HEK293T (cell line): ENCODE data around the gene NKAPD1.

Experiments
- ARNT ChIP-seq: fragments of 450-650 bp; IDR thresholded peaks from 2 replicates; pipeline ENCODE4 v1.6.1; 2017; ENCODE audit warnings: mild to moderate bottlenecking
- BHLHE40 ChIP-seq: fragments of 450-650 bp; IDR thresholded peaks from 2 replicates; pipeline ENCODE4 v1.6.1; 2016; ENCODE audit warnings: mild to moderate bottlenecking, moderate library complexity, borderline replicate concordance
- CTBP1 ChIP-seq: fragments of 450-650 bp; IDR thresholded peaks from 2 replicates; pipeline ENCODE4 v1.6.1; 2016; ENCODE audit warnings: borderline replicate concordance
- ELF4 ChIP-seq: fragments of 450-650 bp; IDR thresholded peaks from 2 replicates; pipeline ENCODE4 v1.6.1; 2017; ENCODE audit warnings: antibody characterized with exemption
- FOXA1 ChIP-seq: fragments of 450-650 bp; IDR thresholded peaks from 2 replicates; pipeline ENCODE4 v1.6.1; 2016; ENCODE audit warnings: mild to moderate bottlenecking
- FOXK2 ChIP-seq: fragments of 450-650 bp; IDR thresholded peaks from 2 replicates; pipeline ENCODE4 v1.6.1; 2016; ENCODE audit warnings: mild to moderate bottlenecking
- FOXM1 ChIP-seq: fragments of 450-650 bp; IDR thresholded peaks from 2 replicates; pipeline ENCODE4 v1.6.1; 2017; ENCODE audit warnings: mild to moderate bottlenecking, borderline replicate concordance
- HDGF ChIP-seq: fragments of 450-650 bp; IDR thresholded peaks from 2 replicates; pipeline ENCODE4 v1.6.1; 2017; ENCODE audit warnings: antibody characterized with exemption, borderline replicate concordance
- NFRKB ChIP-seq: fragments of 450-650 bp; IDR thresholded peaks from 2 replicates; pipeline ENCODE4 v1.6.1; 2016; ENCODE audit warnings: mild to moderate bottlenecking, moderate library complexity
- SP1 ChIP-seq: fragments of 450-650 bp; IDR thresholded peaks from 2 replicates; pipeline ENCODE4 v1.6.1; 2017
- SUZ12 ChIP-seq: fragments of 450-650 bp; IDR thresholded peaks from 2 replicates; pipeline ENCODE4 v1.6.1; 2016; ENCODE audit warnings: mild to moderate bottlenecking
- TF ChIP-seq, protein P1 (sequence below): fragments of 450-650 bp; IDR thresholded peaks from 2 replicates; pipeline ENCODE4 v1.6.1; 2016

DNA sequence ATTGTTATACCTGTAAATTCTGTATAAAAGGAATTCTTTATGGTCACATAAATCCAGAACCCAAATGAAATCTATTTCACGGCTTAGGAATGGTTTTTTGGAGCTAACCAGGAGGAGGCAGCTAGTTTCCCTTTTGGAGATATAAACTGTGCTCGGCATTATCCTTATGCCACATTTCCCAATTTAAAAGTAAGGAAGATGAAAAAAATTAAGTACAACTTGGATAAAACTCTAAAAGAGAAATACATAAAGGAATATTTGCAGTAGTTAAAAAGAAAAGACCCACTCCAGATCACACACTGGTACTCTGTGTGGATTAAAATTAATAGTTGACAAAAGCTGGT lies 31.2 kb upstream of the NKAPD1 start:
- TF ChIP-seq, protein P1, sequence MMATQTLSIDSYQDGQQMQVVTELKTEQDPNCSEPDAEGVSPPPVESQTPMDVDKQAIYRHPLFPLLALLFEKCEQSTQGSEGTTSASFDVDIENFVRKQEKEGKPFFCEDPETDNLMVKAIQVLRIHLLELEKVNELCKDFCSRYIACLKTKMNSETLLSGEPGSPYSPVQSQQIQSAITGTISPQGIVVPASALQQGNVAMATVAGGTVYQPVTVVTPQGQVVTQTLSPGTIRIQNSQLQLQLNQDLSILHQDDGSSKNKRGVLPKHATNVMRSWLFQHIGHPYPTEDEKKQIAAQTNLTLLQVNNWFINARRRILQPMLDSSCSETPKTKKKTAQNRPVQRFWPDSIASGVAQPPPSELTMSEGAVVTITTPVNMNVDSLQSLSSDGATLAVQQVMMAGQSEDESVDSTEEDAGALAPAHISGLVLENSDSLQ = no peak
- TF ChIP-seq BHLHE40 = no peak
- no peak for TF ChIP-seq SP1
- no peak for TF ChIP-seq NFRKB
- no peak for TF ChIP-seq CTBP1
- TF ChIP-seq FOXM1 = no peak
- no peak for TF ChIP-seq HDGF
- no peak for TF ChIP-seq ARNT
- no peak for TF ChIP-seq SUZ12
- TF ChIP-seq FOXA1 = no peak
- TF ChIP-seq ELF4 = no peak
- no peak for TF ChIP-seq FOXK2
